ENCODE data around the gene BEND6. TPM values are rescaled to one million over a fixed set of nuclear protein-coding genes. Genes with fewer than 3 reads are reported as not detected.
"Not testable (repeated sequence)": the region's sequence is repeated elsewhere in the genome, so short reads cannot be mapped to it uniquely, and the experiment has no call there.

BEND6 gene
- total RNA-seq, 4 donors from 2014 or later = not detected

DNA sequence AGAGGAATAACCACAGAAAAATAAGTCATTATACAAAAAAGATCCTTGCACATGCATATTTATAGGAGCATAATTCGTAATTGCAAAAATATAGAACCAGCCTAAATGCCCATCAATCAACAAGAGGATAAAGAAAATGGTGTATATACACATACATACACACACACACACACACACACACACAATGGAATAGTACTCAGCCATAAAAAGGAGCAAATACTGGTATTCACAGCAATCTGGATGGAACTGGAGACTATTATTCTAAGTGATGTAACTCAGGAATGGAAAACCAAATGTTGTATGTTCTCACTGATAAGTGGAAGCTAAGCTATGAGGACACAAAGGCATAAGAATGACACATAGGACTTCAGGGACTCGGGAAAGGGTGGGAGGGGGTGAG is 89.7 kb downstream of the BEND6 start:
- Histone ChIP-seq H3K27me3 (peaks cover 9% of the 10 kb centered on the region), H3K4me3 (no peak overlapping the region), H3K4me1 (peaks cover 8% of the 10 kb centered on the region), H3K36me3 (no peaks in the 10 kb centered on the region), H3K27ac (no peak overlapping the region), H3K9me3 (no peaks in the 10 kb centered on the region)
- no peak for DNase-seq (ENCODE audit: low spot score in 2 of 2)
- 96% methylated on average over 2 of the region's 2 CpGs for WGBS
- TF ChIP-seq POLR2AphosphoS5 (IDR thresholded peaks at IDR 0.05) (no peak), POLR2A (IDR thresholded peaks at IDR 0.05) (no peak), EP300 (IDR thresholded peaks at IDR 0.05) (no peak)
- TF ChIP-seq, protein P1, sequence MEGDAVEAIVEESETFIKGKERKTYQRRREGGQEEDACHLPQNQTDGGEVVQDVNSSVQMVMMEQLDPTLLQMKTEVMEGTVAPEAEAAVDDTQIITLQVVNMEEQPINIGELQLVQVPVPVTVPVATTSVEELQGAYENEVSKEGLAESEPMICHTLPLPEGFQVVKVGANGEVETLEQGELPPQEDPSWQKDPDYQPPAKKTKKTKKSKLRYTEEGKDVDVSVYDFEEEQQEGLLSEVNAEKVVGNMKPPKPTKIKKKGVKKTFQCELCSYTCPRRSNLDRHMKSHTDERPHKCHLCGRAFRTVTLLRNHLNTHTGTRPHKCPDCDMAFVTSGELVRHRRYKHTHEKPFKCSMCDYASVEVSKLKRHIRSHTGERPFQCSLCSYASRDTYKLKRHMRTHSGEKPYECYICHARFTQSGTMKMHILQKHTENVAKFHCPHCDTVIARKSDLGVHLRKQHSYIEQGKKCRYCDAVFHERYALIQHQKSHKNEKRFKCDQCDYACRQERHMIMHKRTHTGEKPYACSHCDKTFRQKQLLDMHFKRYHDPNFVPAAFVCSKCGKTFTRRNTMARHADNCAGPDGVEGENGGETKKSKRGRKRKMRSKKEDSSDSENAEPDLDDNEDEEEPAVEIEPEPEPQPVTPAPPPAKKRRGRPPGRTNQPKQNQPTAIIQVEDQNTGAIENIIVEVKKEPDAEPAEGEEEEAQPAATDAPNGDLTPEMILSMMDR (IDR thresholded peaks at IDR 0.05) = no peak

DNA sequence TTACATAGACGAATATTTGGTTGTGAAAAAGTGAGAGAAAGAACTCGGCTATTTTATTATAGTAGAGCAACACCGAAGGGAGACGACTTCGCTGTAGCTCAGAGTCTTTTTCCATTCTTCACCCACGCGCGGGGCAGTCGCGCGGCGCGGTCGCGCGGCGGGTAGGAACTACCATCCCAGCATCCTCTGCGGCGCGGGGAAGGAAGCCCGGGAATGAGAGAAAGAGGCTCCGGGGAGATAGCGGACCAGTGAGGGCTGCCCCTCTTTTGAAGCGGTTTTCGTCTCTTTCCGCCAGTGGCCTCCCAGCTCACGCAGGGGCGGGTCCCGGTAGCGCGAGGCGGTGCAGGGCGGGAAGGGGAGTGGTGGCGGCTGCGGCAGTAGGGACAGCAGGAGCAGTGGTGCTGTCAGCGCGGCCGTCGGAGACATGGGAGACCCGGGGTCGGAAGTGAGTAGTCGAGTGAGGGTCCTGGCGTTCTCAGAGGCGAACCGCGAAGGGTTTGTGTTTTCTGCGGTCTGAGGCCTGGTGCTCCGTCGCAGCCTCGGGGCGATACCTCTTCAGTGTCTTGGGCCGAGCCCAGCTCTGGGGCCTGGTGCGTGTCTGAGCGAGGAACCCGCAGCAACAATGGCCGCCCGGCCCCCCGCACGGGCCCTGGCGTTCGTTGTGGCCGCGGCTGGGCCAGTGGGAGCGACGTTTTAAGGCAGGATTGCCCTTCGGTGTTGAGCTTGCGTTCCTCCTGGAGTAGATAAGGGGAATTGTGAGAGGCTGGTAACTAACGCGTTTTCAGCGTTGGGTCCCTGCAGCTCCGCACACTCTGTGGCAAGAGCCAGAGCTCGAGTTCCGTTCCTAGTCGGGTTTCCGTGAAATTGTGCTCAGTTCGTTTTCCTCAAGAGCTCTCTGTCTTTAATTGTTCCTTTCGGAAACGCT is 91.7 kb downstream of the BEND6 start, which contains the start of gene KIAA1586:
Gene KIAA1586 (plus strand): TSS at position 362 of the 925 bp plus-strand sequence. CDS start 63 bp downstream, at position 425.
- H3K36me3 ChIP-seq, H3K27me3 ChIP-seq, H3K27ac ChIP-seq, H3K4me1 ChIP-seq, H3K9me3 ChIP-seq: not testable (repeated sequence)
- peak in 1 of 3 donors; percentile 21 for TF ChIP-seq POLR2AphosphoS5 (IDR thresholded peaks at IDR 0.05)
- peak in 1 of 2 donors; percentile 53 for TF ChIP-seq POLR2A (IDR thresholded peaks at IDR 0.05)
- DNase-seq (ENCODE audit: low spot score in 2 of 2) = peak; percentile 92 to 93
- WGBS = 2% methylated on average over 26 of the region's 78 CpGs
- H3K4me3 ChIP-seq = peak within 1 kb of the TSS; percentile 53

DNA sequence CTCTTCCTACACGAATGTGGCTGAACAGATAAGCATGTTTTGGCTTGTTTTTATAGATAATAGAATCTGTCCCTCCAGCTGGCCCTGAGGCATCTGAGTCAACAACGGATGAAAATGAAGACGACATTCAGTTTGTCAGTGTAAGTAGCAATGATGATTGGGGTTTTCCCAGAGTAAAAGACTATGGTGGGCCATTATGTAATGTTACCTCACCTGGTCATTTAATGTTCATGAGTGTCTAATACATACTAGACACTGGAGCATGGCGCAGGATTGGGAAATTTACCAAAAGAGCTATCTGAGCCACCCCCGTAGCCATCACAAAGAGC is 92.3 kb downstream of the BEND6 start:
- DNase-seq (ENCODE audit: low spot score in 2 of 2) = not testable (repeated sequence)
- no CpG with 5 or more reads among the region's 5 CpGs for WGBS

DNA sequence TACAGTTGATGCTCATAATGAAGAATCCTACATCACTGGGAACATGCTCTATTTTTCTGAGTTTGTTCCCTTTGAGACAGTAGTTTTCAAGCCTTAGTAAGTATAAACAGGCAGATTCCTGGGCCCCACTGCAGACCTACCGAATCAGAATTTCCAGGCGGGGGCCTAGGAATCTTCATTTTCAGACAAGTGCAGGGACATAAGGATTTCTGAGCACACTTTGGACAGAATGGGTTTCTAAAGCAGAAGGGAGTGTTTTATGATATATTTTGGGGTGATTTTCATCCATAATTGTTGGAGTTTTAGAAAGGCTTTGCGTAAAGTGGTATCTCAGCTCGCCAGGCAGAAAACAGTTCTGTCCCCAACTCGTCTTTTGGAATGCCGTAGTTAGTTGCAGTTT is 93.0 kb downstream of the BEND6 start:
- H3K9me3 ChIP-seq; H3K4me3 ChIP-seq; H3K27ac ChIP-seq; H3K27me3 ChIP-seq; DNase-seq (ENCODE audit: low spot score in 2 of 2); H3K4me1 ChIP-seq: not testable (repeated sequence)
- H3K36me3 ChIP-seq = peaks cover 15% of the 10 kb centered on the region
- WGBS = 89% methylated on average over 6 of the region's 6 CpGs

More for the DNA sequence above, 92.3 kb downstream of the BEND6 start:
- not testable (repeated sequence) for H3K27me3 ChIP-seq, H3K4me3 ChIP-seq, H3K9me3 ChIP-seq, H3K27ac ChIP-seq, H3K4me1 ChIP-seq
- H3K36me3 ChIP-seq = peaks cover 11% of the 10 kb centered on the region

DNA sequence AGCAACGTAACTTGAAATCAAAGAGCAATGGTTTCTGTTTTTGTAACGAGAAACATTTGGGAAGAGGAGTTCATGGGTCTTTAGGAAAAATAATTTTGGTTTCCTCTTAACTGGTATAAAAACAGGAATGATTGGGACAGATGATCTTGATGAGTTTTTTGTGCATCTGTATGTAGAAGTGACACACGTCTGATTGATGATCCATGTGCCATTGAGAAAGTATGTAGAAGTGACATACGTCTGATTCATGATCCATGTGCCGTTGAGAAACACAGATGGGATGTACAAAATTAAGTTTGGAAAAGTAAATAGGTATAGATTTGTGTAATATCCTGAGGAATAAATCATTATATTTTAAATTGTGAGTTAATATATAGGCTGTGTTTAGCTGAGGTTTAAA is 93.7 kb downstream of the BEND6 start:
- no peaks in the 10 kb centered on the region for H3K9me3 ChIP-seq
- H3K27me3 ChIP-seq = no peaks in the 10 kb centered on the region
- no peak overlapping the region for H3K27ac ChIP-seq
- no peak for TF ChIP-seq POLR2A (IDR thresholded peaks at IDR 0.05)
- TF ChIP-seq, protein P1 (IDR thresholded peaks at IDR 0.05) = no peak
- TF ChIP-seq EP300 (IDR thresholded peaks at IDR 0.05) = no peak
- TF ChIP-seq POLR2AphosphoS5 (IDR thresholded peaks at IDR 0.05) = no peak
- no peak for DNase-seq (ENCODE audit: low spot score in 2 of 2)
- H3K4me1 ChIP-seq = peaks cover 8% of the 10 kb centered on the region
- peaks cover 22% of the 10 kb centered on the region for H3K36me3 ChIP-seq
- no peak overlapping the region for H3K4me3 ChIP-seq
- 81% methylated on average over 5 of the region's 5 CpGs for WGBS

DNA sequence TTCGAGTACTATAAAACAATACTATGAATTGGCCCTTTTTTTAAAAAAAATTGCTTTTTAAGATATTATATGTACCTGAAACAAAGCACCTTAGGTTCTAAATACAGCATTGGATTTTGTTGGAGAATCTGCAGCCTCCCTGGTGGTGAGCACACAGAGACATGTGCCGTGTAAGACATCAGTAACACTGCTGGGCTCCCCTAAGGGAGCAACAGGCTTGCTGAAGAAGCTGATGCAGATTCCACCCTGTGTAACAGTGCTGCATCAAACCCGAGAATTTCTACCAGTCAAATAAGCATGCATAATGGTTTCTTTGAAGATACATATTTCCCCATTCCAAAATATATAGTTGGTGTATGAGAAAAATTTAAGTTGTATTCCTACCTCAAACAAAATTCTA is 108.9 kb downstream of the BEND6 start:
- no peak for TF ChIP-seq POLR2AphosphoS5 (IDR thresholded peaks at IDR 0.05)
- TF ChIP-seq EP300 (IDR thresholded peaks at IDR 0.05) = no peak
- TF ChIP-seq POLR2A (IDR thresholded peaks at IDR 0.05) = no peak
- TF ChIP-seq, protein P1 (IDR thresholded peaks at IDR 0.05) = no peak
- WGBS = 93% methylated on average over 3 of the region's 3 CpGs
- H3K4me1 ChIP-seq = no peaks in the 10 kb centered on the region
- no peak overlapping the region for H3K27ac ChIP-seq
- no peak for DNase-seq (ENCODE audit: low spot score in 2 of 2)
- H3K36me3 ChIP-seq = peaks cover 17% of the 10 kb centered on the region
- H3K27me3 ChIP-seq = no peaks in the 10 kb centered on the region
- no peaks in the 10 kb centered on the region for H3K9me3 ChIP-seq
- no peak overlapping the region for H3K4me3 ChIP-seq
